Nephron progenitor cell (in vitro differentiated cells): ENCODE measurements around the gene LIG3.

Experiments
- DNase-seq: peaks from one replicate; pipeline ENCODE4 v3.0.0; 2021
- H3K27ac Mint-ChIP-seq: 2 replicates; pipeline ENCODE4 v1.8.0; 2021; ENCODE audit warnings: mild to moderate bottlenecking, moderate library complexity, mixed read lengths
- H3K27me3 Mint-ChIP-seq: 2 replicates; pipeline ENCODE4 v1.8.0; 2021; ENCODE audit warnings: mild to moderate bottlenecking, low read depth, mixed read lengths; ENCODE audit not compliant: poor library complexity
- H3K36me3 Mint-ChIP-seq: 2 replicates; pipeline ENCODE4 v1.8.0; 2021; ENCODE audit warnings: low read depth, mixed read lengths
- H3K4me1 Mint-ChIP-seq: 2 replicates; pipeline ENCODE4 v1.8.0; 2021; ENCODE audit warnings: mixed read lengths
- H3K4me3 Mint-ChIP-seq: 2 replicates; pipeline ENCODE4 v1.8.0; 2021; ENCODE audit warnings: mild to moderate bottlenecking, moderate library complexity, mixed read lengths
- H3K9me3 Mint-ChIP-seq: 2 replicates; pipeline ENCODE4 v1.8.0; 2021; ENCODE audit warnings: mild to moderate bottlenecking, moderate library complexity, mixed read lengths
- CTCF ChIP-seq: fragments of 200-600 bp; sonication (generic); IDR thresholded peaks from 2 replicates; pipeline ENCODE4 v1.5.0; 2021; ENCODE audit warnings: antibody characterized with exemption

The LIG3 gene

GRCh38 chr17:34979153-34979552 lies 1.2 kb upstream of the LIG3 start:
- peak overlapping the region; percentile 92 for H3K4me3 Mint-ChIP-seq
- TF ChIP-seq CTCF: no peak
- peaks cover 44% of the 10 kb centered on the region for H3K4me1 Mint-ChIP-seq
- peaks cover 16% of the 10 kb centered on the region for H3K27me3 Mint-ChIP-seq
- H3K27ac Mint-ChIP-seq: no peak overlapping the region
- DNase-seq: no peak
- peaks cover 3% of the 10 kb centered on the region for H3K9me3 Mint-ChIP-seq
- peaks cover 16% of the 10 kb centered on the region for H3K36me3 Mint-ChIP-seq

GRCh38 chr17:34979650-34980352 lies 511 bp upstream of the LIG3 start:
- no peak for DNase-seq
- H3K9me3 Mint-ChIP-seq: peaks cover 3% of the 10 kb centered on the region

GRCh38 chr17:34980681-34981537 lies 597 bp downstream of the LIG3 start:
- Mint-ChIP-seq H3K4me3 (peak overlapping the region; percentile 98), H3K4me1 (peaks cover 58% of the 10 kb centered on the region), H3K36me3 (peaks cover 31% of the 10 kb centered on the region), H3K27me3 (peaks cover 8% of the 10 kb centered on the region), H3K9me3 (peaks cover 3% of the 10 kb centered on the region), H3K27ac (peak overlapping the region; percentile 98)
- TF ChIP-seq CTCF: no peak
- DNase-seq: peak; percentile 66

More at GRCh38 chr17:34979650-34980352, 511 bp upstream of the LIG3 start:
- Mint-ChIP-seq H3K4me3 (peak overlapping the region; percentile 92), H3K27me3 (peaks cover 14% of the 10 kb centered on the region), H3K4me1 (peaks cover 51% of the 10 kb centered on the region), H3K27ac (peak overlapping the region; percentile 93), H3K36me3 (peaks cover 21% of the 10 kb centered on the region)
- TF ChIP-seq CTCF: no peak

GRCh38 chr17:34981538-34982241 lies 1.4 kb downstream of the LIG3 start:
- H3K36me3 Mint-ChIP-seq: peaks cover 39% of the 10 kb centered on the region
- peak overlapping the region; percentile 98 for H3K4me3 Mint-ChIP-seq
- peak overlapping the region; percentile 98 for H3K27ac Mint-ChIP-seq
- no peak for DNase-seq
- no peak for TF ChIP-seq CTCF
- peaks cover 3% of the 10 kb centered on the region for H3K9me3 Mint-ChIP-seq
- no peaks in the 10 kb centered on the region for H3K27me3 Mint-ChIP-seq
- H3K4me1 Mint-ChIP-seq: peaks cover 58% of the 10 kb centered on the region

GRCh38 chr17:34987232-34987631 lies 6.9 kb downstream of the LIG3 start:
- Mint-ChIP-seq H3K4me1 (peaks cover 33% of the 10 kb centered on the region), H3K4me3 (no peak overlapping the region), H3K9me3 (no peaks in the 10 kb centered on the region), H3K27ac (no peak overlapping the region), H3K36me3 (peaks cover 90% of the 10 kb centered on the region), H3K27me3 (no peaks in the 10 kb centered on the region)
- no peak for TF ChIP-seq CTCF
- DNase-seq: no peak
